ACC112 (cell line): Measurements from ENCODE around the gene JMJD7.

Experiments
- H2AFZ ChIP-seq: fragments of 200-600 bp; sonication (generic); one replicate; pipeline ENCODE4 v1.6.0; 2017; ENCODE audit warnings: antibody characterized with exemption, low read length; ENCODE audit not compliant: unreplicated experiment
- H3K27ac ChIP-seq: fragments of 200-600 bp; sonication (generic); 2 replicates; pipeline ENCODE4 v1.5.1; 2014; ENCODE audit warnings: low read depth, mild to moderate bottlenecking, antibody characterized with exemption, low read length, moderate library complexity
- H3K27me3 ChIP-seq: fragments of 200-600 bp; sonication (generic); 2 replicates; pipeline ENCODE4 v1.6.1; 2014; ENCODE audit warnings: mild to moderate bottlenecking, antibody characterized with exemption, low read length, moderate library complexity, mixed read lengths; ENCODE audit not compliant: insufficient read depth
- H3K36me3 ChIP-seq: fragments of 200-600 bp; sonication (generic); 2 replicates; pipeline ENCODE4 v1.6.1; 2016; ENCODE audit warnings: mild to moderate bottlenecking, antibody characterized with exemption, low read length, moderate library complexity, mixed read lengths; ENCODE audit not compliant: insufficient read depth
- H3K4me1 ChIP-seq: fragments of 200-600 bp; sonication (generic); one replicate; pipeline ENCODE4 v1.6.1; 2016; ENCODE audit warnings: low read length, mixed read lengths; ENCODE audit not compliant: insufficient read depth, unreplicated experiment, control insufficient read depth
- H3K4me3 ChIP-seq: fragments of 200-600 bp; sonication (generic); 2 replicates; pipeline ENCODE4 v1.5.1; 2014; ENCODE audit warnings: mild to moderate bottlenecking, low read depth, low read length
- H3K79me2 ChIP-seq: fragments of 200-600 bp; sonication (generic); one replicate; pipeline ENCODE4 v1.6.0; 2016; ENCODE audit warnings: low read length; ENCODE audit not compliant: control insufficient read depth, unreplicated experiment, insufficient read depth

The JMJD7 gene

GRCh38 chr15:41854443-41854842 lies 26.6 kb downstream of the JMJD7 start:
- no peaks in the 10 kb centered on the region for H3K36me3 ChIP-seq
- H3K79me2 ChIP-seq, result no peaks in the 10 kb centered on the region
- no peak overlapping the region for H2AFZ ChIP-seq
- no peak overlapping the region for H3K27ac ChIP-seq
- no peaks in the 10 kb centered on the region for H3K4me1 ChIP-seq
- no peaks in the 10 kb centered on the region for H3K27me3 ChIP-seq
- no peak overlapping the region for H3K4me3 ChIP-seq

GRCh38 chr15:41855261-41855961 lies 27.5 kb downstream of the JMJD7 start:
- Histone ChIP-seq H2AFZ (no peak overlapping the region), H3K27ac (no peak overlapping the region), H3K27me3 (no peaks in the 10 kb centered on the region), H3K4me1 (no peaks in the 10 kb centered on the region), H3K36me3 (no peaks in the 10 kb centered on the region), H3K79me2 (no peaks in the 10 kb centered on the region), H3K4me3 (no peak overlapping the region)

- no peaks in the 10 kb centered on the region for H3K27me3 ChIP-seq
- no peak overlapping the region for H3K27ac ChIP-seq
- H2AFZ ChIP-seq, result no peak overlapping the region
- no peaks in the 10 kb centered on the region for H3K79me2 ChIP-seq
- no peaks in the 10 kb centered on the region for H3K36me3 ChIP-seq
- H3K4me1 ChIP-seq, result no peaks in the 10 kb centered on the region
- no peak overlapping the region for H3K4me3 ChIP-seq
Measured at GRCh38 chr15:41856262-41856661, 28.4 kb downstream of the JMJD7 start.

GRCh38 chr15:41856716-41857115 lies 28.8 kb downstream of the JMJD7 start:
- no peaks in the 10 kb centered on the region for H3K27me3 ChIP-seq

GRCh38 chr15:41857316-41857715 lies 29.4 kb downstream of the JMJD7 start:
- Histone ChIP-seq H3K4me3 (no peak overlapping the region), H3K27ac (no peak overlapping the region), H2AFZ (no peak overlapping the region), H3K27me3 (no peaks in the 10 kb centered on the region), H3K79me2 (no peaks in the 10 kb centered on the region), H3K4me1 (no peaks in the 10 kb centered on the region), H3K36me3 (no peaks in the 10 kb centered on the region)

More at GRCh38 chr15:41856716-41857115, 28.8 kb downstream of the JMJD7 start:
- Histone ChIP-seq H2AFZ (no peak overlapping the region), H3K79me2 (no peaks in the 10 kb centered on the region), H3K4me3 (no peak overlapping the region), H3K4me1 (no peaks in the 10 kb centered on the region), H3K36me3 (no peaks in the 10 kb centered on the region), H3K27ac (no peak overlapping the region)

- Histone ChIP-seq H2AFZ (no peak overlapping the region), H3K79me2 (no peaks in the 10 kb centered on the region), H3K27me3 (no peaks in the 10 kb centered on the region), H3K36me3 (no peaks in the 10 kb centered on the region), H3K4me3 (no peak overlapping the region), H3K4me1 (no peaks in the 10 kb centered on the region), H3K27ac (no peak overlapping the region)
Measured at GRCh38 chr15:41858756-41859155, 30.9 kb downstream of the JMJD7 start.

- H3K36me3 ChIP-seq, result no peaks in the 10 kb centered on the region
- no peak overlapping the region for H2AFZ ChIP-seq
- H3K27me3 ChIP-seq, result no peaks in the 10 kb centered on the region
- H3K4me1 ChIP-seq, result no peaks in the 10 kb centered on the region
- H3K27ac ChIP-seq, result no peak overlapping the region
- H3K79me2 ChIP-seq, result no peaks in the 10 kb centered on the region
- no peak overlapping the region for H3K4me3 ChIP-seq
Measured at GRCh38 chr15:41860049-41860828, 32.3 kb downstream of the JMJD7 start.

GRCh38 chr15:41861736-41862356 lies 34.0 kb downstream of the JMJD7 start:
- H3K4me1 ChIP-seq, result no peaks in the 10 kb centered on the region

GRCh38 chr15:41862515-41863116 lies 34.7 kb downstream of the JMJD7 start:
- Histone ChIP-seq H3K4me1 (no peaks in the 10 kb centered on the region), H3K27ac (no peak overlapping the region), H3K36me3 (no peaks in the 10 kb centered on the region), H3K27me3 (no peaks in the 10 kb centered on the region), H2AFZ (no peak overlapping the region), H3K4me3 (no peak overlapping the region), H3K79me2 (no peaks in the 10 kb centered on the region)

More at GRCh38 chr15:41861736-41862356, 34.0 kb downstream of the JMJD7 start:
- no peak overlapping the region for H2AFZ ChIP-seq
- H3K4me3 ChIP-seq, result no peak overlapping the region
- no peaks in the 10 kb centered on the region for H3K36me3 ChIP-seq
- no peaks in the 10 kb centered on the region for H3K79me2 ChIP-seq
- no peak overlapping the region for H3K27ac ChIP-seq
- no peaks in the 10 kb centered on the region for H3K27me3 ChIP-seq

- Histone ChIP-seq H2AFZ (no peak overlapping the region), H3K27ac (no peak overlapping the region), H3K27me3 (no peaks in the 10 kb centered on the region), H3K4me1 (no peaks in the 10 kb centered on the region), H3K36me3 (no peaks in the 10 kb centered on the region), H3K4me3 (no peak overlapping the region), H3K79me2 (no peaks in the 10 kb centered on the region)
Measured at GRCh38 chr15:41865490-41866055, 37.7 kb downstream of the JMJD7 start.
